Sigmoid colon (tissue), 4 donors: ENCODE results near the gene NRG3.

Experiments
- CTCF ChIP-seq, 4 experiments: fragments of 450-650 bp in 3 of 4; fragments of 200-600 bp in 1 of 4; IDR thresholded peaks; one replicate each; pipeline ENCODE4 v1.5.1; 2016 to 2019; ENCODE audit warnings: antibody characterized with exemption in 4 of 4, mild to moderate bottlenecking in 3 of 4, moderate library complexity in 2 of 4
- EP300 ChIP-seq, 4 donors: sonication (generic); formaldehyde crosslinking; IDR thresholded peaks; one replicate each; pipeline ENCODE4 v1.6.1; 2017; ENCODE audit warnings: antibody characterized with exemption in 4 of 4
- POLR2AphosphoS5 ChIP-seq, 4 donors: sonication (generic); formaldehyde crosslinking; IDR thresholded peaks; one replicate each; pipeline ENCODE4 v1.6.1; 2017; ENCODE audit warnings: antibody characterized with exemption in 4 of 4

DNA sequence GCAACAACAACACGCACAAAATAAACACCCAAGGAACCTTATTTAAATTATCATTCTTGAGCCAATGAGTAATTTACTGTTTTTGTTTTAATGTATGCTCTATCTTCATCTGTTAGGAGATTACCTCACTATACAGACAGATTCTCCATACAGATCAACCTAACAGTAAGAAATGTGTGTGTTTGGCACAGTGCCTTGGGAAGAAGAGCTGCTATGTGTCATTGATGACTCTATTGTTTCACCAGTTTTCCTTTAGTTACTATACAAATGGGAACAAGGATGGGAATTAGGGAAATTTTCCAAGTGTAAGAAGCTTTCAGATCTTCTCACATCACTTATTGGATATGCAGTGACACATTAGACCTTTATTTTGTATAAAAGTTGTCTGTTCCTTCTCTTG is 640.3 kb downstream of the NRG3 start:
- no peak for TF ChIP-seq CTCF (IDR thresholded peaks at IDR 0.05)
- no peak for TF ChIP-seq POLR2AphosphoS5 (IDR thresholded peaks at IDR 0.05)
- TF ChIP-seq EP300 (IDR thresholded peaks at IDR 0.05): no peak
